HG03095 (cell line): ENCODE results near the gene SDR42E2.
A peak's percentile ranks its signal among the peaks of the same experiment; 100 is the strongest.
"Not testable (repeated sequence)": the region's sequence is repeated elsewhere in the genome, so short reads cannot be mapped to it uniquely, and the experiment has no call there.

Source experiments
- ATAC-seq: cut with Tn5 transposase; IDR thresholded peaks from one replicate; pipeline ENCODE4 v1.9.1; 2021; ENCODE audit warnings: moderate library complexity; ENCODE audit not compliant: unreplicated experiment

Gene SDR42E2

DNA sequence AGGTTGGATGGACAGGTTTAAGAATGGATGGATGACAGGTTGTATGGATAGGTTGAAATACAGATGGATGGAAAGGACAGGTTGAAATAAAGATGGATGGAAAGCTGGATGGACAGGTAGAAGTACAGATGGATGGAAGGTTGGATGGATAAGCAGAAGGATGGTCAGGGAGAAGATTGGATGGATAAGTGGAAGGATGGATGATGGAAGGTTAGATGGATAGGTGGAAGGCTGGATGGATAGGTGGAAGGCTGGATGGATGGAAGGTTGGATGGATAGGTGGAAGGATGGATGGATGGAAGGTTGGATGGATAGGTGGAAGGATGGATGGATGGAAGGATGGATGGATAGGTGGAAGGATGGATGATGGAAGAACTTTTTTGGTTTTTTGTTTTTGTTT lies 905 bp upstream of the SDR42E2 start:
- no peak for ATAC-seq

DNA sequence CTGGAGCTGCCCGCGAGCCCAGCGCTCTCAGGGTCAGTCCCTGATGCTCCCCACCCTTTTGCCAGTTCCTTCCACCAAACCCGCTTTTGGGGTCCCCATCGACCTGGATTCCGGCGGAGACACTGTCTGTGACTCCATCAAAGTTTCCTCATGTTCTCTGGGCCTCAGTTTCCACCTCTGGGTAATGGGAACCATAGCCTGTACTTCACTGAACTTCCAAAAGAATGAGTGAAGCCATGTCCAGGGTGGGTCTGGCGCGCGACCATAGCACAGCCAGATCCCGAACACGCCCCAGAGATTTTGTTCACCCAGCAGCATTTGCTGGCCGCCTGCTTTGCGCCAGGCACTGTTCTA lies 327 bp downstream of the SDR42E2 start:
- no peak for ATAC-seq

DNA sequence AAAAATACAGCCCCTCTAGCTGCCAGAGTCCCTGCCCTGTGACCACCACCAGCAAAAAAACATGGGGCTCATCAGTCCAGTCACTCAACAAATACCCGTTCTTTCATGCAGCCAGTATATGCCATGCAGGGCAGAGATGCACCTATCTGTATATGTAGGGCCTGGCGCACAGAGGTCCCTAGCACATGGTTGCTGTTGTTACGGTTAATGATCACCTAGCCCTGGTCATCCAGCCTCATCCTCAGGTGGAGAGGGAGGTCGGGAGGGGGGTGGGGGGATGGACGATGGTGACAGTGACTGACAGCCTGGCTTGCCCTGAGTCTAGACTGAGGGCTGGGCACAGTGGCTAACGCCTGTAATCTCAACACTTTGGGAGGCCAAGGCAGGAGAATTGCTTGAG lies 1.5 kb downstream of the SDR42E2 start:
- ATAC-seq: no peak

DNA sequence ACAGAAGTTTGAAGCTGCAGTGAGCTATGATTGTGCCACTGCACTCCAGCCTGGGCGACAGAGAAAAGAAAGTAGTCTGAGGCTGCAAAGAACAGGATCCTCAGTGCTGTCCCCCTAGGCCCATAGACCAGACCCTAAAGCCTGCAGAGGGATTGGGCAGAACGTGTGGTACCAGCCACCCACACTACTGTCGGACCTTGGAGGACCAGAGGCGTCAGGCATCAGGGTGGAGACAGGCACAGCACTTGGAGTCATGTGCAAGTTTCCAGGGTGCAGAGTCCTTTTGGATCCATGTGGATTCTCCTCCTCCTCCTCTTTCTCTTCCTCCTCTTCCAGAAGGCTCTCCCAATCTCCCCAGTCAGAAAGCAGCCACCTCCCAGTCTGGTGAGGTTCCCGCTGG lies 2.2 kb downstream of the SDR42E2 start:
- ATAC-seq: no peak

DNA sequence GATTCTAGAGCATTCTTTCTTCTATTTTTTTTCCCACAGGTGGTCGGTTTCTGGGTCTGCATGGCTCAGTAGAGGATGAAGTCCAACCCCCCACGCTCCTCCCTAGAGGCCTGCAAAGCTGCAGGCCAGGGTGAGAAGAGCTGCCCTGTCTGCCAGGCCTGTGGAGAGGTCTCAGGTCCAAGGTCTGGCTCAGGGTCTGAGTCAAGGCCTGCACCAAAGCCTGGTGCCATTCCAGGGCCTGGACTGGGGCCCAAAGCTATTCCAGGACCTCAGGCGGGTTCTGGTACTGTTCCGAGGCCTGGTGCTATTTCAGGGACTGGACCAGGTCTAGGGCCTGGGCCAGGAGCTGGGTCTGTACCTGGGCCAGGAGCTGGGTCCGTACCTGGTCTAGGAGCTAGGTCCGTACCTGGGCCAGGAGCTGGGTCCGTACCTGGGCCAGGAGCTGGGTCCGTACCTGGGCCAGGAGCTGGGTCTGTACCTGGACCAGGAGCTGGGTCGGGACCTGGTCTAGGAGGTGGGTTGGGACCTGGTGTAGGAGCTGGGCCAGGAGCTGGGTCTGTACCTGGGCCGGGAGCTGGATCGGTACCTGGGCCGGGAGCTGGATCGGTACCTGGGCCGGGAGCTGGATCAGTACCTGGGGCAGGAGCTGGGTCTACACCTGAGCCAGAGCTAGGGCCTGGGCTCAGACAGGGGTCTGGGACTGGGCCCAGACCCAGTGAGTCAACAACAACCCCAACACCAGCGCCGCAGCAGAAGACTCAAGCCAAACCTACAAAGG lies 3.4 kb downstream of the SDR42E2 start:
- ATAC-seq: no peak

DNA sequence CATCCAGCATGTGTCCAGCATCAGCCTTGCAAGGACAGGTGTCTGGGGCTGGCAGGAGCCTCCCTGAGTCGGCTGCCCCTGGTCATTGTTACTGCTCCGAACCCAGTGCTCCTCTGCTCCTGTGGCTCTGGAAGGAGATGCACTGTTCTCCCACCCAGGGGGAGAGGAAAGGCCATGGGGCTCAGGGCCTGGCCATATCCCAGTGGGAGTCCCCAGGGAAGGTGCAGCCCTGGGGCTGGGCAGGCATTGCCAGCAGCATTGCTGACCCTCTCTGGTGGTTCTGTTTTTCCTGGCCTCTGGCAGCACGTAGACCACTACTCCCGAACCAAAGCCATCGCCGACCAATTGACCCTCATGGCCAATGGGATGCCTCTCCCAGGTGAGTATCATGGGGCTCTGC lies 9.6 kb downstream of the SDR42E2 start:
- ATAC-seq: no peak

DNA sequence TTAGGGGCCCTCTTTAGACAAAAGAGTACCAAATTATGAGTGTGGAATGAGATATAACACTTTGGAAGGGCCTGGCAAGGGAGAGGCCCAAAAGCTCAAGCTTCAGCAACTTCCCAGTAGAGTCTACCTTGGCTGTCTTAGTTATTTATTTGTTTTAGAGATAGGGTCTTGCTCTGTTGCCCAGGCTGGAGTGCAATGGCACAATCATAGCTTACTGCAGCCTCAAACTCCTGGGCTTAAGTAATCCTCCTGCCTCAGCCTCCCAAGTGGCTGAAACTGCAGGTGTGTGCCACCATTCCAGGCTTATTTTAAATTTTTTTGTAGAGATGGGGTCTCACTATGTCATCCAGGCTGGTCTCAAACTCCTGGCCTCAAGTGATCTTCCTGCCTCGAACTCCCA lies 10.3 kb downstream of the SDR42E2 start:
- not testable (repeated sequence) for ATAC-seq

DNA sequence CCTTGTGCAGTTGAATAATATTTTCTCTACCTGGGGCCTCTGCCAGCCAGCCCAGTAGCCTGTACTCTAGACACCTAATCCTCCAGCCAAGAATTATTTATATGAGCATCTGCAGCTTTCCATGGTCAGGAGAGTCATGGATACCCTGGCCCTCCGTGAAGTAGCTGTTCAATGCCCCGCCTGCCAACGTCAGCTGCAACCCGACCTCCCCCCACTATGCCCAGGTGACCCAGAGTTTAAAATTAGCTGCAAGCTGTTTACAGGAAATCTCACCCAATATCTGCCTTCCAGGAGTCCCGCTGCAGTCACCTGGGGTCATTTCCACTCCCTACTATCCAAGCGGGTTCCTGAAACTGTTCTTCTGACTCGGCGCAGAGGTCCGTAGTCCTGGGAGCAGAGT lies 12.3 kb downstream of the SDR42E2 start:
- ATAC-seq: no peak

DNA sequence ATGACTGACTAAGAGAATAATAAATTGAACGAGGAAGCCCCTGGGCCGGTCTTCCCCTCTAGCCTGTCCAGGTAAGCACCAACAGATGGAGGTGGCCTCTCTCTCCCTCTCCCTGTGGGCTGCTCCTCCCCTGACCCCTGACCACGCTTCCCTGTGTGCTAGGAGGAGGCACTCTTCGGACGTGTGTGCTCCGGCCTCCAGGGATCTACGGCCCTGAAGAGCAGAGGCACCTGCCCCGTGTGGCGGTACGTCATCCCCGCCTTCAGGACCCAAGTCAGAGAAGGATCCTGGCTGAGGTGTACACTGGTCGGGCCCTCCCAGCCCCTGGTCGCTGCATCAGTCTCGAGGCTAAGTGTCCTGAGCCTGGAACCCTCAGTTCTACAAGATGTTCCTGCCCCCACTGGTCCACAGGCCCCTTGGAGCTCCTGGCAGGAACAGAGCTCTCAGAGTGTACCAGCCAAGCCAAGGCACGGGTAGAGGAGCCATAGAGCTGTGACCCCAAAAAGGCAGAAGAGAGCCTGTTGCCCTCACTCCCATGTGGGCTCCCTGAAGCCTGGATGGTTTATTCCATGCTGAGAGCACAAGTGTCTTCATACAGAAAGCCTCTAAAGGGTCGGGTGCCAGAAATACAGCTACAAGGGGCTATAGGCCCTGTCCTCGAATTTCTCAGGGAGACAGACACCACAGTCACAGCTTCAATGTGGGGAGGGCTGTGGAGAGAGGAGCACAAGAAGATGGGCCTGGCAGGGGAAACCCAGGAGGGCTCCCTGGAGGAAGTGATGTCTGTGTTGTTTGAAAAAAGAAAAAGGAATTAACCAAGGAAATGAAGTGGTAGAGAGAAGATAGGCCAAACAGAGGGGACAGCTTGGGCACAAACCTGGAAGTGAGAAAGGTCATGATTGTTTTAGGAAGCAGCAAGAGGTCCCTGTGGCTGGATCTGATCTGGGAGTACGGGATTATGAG lies 15.9 kb downstream of the SDR42E2 start:
- ATAC-seq: no peak

DNA sequence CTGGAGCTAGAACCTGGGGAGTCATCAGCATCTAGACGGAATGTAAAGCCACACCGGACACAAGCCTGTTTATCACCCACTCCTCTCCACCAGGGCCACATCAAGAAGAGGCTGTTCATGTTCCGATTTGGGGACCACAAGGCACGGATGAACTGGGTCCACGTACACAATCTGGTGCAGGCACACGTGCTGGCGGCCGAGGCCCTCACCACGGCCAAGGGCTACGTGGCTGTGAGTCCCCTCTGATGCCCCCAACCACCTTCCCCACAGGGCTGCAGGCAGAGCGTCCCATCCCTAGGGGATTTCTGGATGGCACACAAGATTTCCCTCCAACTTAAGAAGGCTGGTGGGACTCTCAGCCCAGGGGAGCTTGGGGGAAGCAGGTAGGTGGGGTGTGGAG lies 19.1 kb downstream of the SDR42E2 start:
- no peak for ATAC-seq

DNA sequence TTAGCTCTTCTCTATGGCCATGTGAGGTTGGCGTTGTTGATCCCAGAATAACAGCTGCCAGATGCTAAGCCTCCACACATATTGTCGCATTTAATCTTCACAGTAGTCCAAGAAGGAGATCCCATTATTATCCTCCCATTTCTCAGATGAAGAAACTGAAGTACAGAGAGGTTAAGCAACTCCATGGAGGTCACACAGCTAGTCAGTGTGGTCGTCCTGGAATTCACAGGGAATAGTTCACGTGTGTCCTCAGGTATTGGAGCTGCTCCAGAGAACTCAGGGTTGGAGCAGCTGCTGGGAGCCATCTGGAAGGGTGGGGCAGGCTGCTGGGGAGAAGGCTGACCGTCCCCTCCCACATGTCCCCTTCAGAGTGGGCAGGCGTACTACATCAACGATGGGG lies 19.5 kb downstream of the SDR42E2 start:
- no peak for ATAC-seq

DNA sequence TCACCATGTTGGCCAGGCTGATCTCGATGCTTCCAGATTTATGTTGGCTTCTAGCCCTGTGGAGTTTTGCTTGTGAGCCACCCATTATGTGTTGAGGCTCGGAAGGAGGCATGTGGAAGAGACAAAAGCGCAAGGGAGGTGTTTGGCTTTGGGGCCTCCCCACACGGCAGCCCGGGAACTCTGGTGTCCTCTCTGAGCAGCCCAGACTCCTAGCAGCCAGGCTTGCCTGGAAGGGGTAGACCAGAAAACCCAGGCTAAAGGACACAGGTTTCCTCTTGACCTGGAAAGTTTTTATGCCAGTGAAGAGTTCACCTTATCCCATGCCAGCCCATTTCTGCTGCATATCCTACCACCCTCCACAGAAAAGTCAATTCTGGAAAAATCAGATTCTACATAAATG lies 21.0 kb downstream of the SDR42E2 start:
- no peak for ATAC-seq

DNA sequence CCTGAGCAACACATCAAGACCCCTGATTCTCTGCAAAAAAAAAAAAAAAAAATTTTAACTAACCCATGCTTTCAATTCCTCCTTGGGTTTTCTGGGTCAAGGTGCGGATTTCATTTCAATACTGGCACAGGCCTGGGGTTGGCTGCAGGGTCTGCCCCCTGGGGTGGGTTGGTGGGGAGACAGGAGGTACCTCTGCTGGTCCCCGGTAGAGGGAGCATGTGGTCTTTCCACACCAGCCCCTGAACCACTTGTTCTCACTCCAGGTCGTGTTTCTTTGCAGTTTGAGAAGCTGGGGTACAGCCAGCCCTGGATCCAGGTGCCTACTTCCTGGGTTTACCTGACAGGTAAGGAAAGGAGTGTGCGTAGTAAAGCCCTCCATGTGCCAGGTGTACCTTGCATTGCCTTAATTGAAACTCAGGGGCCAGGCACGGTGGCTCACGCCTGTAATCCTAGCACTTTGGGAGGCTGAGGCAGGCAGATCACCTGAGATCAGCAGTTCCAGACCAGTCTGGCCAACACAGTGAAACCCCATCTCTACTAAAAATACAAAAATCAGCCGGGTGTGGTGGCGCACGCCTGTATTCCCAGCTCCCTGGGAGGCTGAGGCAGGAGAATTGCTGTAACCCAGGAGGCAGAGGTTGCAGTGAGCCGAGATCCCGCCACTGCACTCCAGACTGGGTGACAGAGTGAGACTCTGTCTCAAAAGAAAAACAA lies 21.8 kb downstream of the SDR42E2 start:
- ATAC-seq: no peak

DNA sequence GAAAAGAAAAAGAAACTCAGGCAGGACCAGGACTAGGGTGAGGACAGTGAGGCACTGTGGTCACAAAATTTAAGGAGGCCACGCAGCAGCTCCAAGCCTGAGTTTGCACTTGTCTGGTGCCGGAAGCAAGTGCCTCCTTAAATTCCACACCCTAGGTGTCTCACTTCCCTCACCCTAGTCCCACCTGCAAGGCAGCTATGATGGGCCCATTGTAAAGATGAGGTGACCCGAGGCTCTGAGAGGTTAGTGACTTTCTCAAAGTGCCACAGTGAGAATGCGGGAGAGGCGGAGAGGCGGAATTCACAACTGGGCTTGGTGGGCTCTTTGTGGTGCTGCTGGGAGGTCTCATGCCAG lies 22.3 kb downstream of the SDR42E2 start:
- ATAC-seq: no peak

DNA sequence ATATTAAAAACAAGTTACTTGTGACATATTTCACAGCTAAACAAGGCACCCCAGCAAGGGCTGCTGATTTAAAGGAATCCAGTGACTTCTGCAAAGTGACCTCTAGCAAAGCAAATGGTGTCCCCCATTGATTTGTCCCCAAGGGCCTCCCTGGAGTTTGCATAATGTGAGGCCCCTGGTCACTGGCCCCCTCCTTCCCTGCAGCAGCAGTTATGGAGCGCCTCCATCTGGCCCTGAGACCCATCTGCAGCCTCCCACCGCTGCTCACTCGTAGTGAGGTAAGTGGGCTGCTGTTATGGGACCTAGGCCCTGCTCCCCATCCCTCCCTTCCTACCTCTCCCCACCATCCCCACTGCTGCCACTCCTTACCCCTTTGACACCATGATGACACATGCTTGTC lies 24.2 kb downstream of the SDR42E2 start:
- ATAC-seq: no peak

DNA sequence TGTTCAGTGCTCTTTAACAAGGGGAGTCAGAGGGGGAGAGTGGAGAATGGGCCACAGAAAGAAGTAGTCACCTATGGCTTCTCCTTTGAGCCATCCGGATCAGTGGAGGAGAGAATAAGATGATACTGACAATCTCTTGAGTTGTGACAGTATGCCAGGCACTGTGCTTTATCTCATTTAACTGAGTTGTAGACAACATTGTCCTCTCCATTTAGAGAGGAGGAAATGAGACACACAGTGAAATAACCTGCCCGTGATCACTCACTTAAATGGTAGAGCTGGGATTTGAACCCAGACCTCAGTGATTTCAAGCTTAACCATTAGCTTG lies 25.9 kb downstream of the SDR42E2 start:
- ATAC-seq: no peak

DNA sequence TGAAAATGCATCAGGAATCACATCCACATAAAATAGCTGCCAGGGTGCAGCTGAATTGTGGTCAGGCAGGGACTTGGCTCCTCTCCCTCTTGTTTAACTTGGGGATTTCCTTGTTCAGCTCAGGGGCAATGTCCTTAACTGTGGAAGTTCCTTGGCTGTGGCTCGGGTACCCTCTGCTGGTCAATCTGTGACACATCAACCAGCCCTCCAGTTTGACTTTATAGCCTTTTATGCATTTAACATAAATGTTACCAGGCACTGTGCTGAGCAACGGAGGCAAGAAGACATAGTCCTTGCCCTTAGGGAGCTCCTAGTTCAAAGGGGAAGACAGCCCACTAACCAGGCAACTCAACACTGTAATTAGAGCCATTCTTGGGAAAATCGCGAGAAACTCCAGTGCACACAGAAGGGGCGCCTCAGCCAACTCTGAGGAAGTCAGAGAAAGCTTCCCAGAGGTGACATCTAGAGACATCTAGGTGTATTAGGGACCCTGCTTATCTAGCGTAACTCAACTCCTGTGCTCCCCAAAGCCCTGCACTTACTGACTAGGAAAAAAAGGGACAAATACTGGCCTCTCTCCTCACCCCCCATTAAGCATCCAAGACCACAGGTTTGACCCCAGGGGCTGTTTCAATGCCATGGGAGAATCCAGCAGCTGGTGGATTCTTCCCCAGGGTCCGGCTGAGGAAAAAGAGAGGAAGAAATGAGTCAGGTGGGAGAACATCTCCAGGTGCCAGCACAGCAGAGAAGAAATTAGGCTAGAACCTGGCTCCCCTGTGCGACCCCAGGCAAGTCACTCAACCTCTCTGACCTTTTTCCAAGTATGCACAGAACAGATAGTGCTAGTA lies 26.5 kb downstream of the SDR42E2 start:
- ATAC-seq: no peak

DNA sequence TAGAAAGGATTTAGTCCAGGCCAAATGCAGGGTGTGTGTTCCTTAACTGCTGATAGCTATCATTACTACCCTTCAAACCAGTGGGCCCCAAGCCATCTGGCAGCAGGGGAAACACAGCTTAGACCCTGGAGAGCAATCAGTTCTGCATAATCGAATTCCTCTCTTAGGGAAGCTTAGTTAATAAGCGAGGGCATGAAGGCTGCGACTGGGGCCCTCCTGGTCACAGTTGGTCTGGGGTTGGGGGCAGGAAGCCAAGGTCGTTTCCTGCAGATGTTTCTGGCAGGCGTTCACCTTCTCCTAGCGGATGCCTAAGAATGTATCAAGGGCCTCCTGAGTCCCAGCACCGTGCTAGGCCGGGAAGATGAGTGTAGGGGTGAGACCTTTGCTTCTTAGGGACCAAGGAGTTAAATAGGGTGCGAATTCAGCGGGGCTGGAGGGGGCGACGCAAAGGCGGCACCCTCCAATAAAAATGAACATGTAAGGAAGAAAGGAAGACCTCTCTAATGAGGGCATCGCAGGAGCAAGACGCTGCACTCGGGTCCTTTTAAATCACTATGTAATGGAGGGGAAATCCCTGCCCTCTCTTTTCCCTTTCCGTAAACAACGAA lies 27.3 kb downstream of the SDR42E2 start:
- ATAC-seq: no peak

DNA sequence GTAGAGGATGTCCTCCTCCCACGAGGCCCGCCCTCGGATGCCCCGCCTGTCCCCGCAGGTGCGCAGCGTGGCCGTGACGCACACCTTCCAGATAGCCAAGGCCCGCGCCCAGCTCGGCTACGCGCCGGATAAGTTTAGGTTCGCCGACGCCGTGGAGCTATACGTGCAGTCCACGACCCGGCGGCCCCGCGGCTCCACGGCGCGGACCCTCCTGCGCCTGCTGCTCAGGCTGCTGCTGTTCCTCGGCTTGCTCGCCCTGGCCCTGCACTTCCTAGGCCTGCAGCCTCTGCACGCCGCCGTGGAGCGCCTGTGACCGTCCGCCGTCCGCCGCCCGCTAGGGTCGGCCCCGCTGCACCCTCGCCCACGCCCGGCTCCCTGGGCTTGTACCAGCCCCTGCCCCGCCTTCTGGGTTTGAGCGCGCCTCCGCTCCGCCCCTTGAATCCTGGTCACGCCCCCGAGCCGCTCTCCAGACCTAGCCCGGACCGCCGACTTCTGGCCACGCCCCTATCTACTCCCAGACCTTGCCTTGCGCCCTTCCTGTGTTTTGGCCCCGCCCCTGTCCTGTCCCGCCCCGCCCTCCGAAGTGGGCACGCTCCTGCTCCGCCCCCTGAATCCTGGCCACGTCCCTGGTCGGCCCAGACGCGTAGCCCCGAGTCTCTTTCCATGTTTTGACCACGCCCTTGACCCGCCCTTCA lies 27.9 kb downstream of the SDR42E2 start:
- peak; percentile 51 for ATAC-seq
